Measurements from ENCODE around the gene CGNL1. TPM values are rescaled to one million over a fixed set of nuclear protein-coding genes. Genes with fewer than 3 reads are reported as not detected.
A peak's percentile ranks its signal among the peaks of the same experiment; 100 is the strongest.

The CGNL1 gene
- total and polyA plus RNA-seq, 5 experiments from 2014 or later: not detected

DNA sequence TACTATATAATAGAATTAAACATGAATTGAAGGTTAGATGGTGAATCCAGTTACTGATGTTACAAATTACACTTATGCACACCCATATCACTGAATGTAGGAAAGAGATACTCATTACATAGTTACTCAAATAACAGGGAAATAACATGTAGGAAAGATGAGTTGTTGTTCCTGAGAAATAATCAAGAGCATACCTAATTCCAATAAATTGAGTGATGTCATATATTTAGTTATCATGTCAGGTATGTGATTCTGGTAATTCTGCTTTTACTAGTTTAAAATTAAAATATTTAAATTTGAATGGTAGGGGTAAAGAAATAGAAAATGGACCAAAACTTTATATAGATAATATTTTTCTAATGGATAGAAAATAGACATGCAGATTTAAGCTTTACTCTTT lies 112.8 kb downstream of the CGNL1 start:
- Mint-ChIP-seq H3K4me1 (no peaks in the 10 kb centered on the region), H3K27ac (no peak overlapping the region), H3K27me3 (peaks cover 11 to 48% (median 16%) of the 10 kb centered on the region in 5 donors), H3K9me3 (no peaks in the 10 kb centered on the region), H3K36me3 (no peaks in the 10 kb centered on the region), H3K4me3 (no peak overlapping the region)
- ATAC-seq: no peak
- POLR2A ChIA-PET: no interaction called here
- no peak for DNase-seq

- no peaks in the 10 kb centered on the region for H3K36me3 Mint-ChIP-seq
- POLR2A ChIA-PET: no interaction called here
Observed at GRCh38 chr15:57493351-57493750, 117.0 kb downstream of the CGNL1 start.

GRCh38 chr15:57494581-57494980 lies 118.3 kb downstream of the CGNL1 start:
- peaks cover 3 to 22% (median 6%) of the 10 kb centered on the region in 5 donors for H3K27me3 Mint-ChIP-seq
- no peaks in the 10 kb centered on the region for H3K36me3 Mint-ChIP-seq
- ATAC-seq: no peak
- POLR2A ChIA-PET: no interaction called here
- no peak overlapping the region for H3K4me3 Mint-ChIP-seq
- DNase-seq: no peak
- H3K9me3 Mint-ChIP-seq: no peaks in the 10 kb centered on the region
- H3K27ac Mint-ChIP-seq: no peak overlapping the region
- peaks cover 0 to 8% (median under 1%) of the 10 kb centered on the region in 4 donors for H3K4me1 Mint-ChIP-seq

More at GRCh38 chr15:57493351-57493750, 117.0 kb downstream of the CGNL1 start:
- peaks cover 4 to 26% (median 8%) of the 10 kb centered on the region in 5 donors for H3K27me3 Mint-ChIP-seq
- no peak overlapping the region for H3K4me3 Mint-ChIP-seq
- ATAC-seq (no peak), DNase-seq (no peak)
- no peaks in the 10 kb centered on the region for H3K9me3 Mint-ChIP-seq
- H3K4me1 Mint-ChIP-seq: peaks cover 0 to 8% (median under 1%) of the 10 kb centered on the region in 4 donors
- H3K27ac Mint-ChIP-seq: no peak overlapping the region

GRCh38 chr15:57495041-57495440 lies 118.7 kb downstream of the CGNL1 start:
- POLR2A ChIA-PET: no interaction called here
- peaks cover 0 to 8% (median under 1%) of the 10 kb centered on the region in 4 donors for H3K4me1 Mint-ChIP-seq
- H3K36me3 Mint-ChIP-seq: no peaks in the 10 kb centered on the region
- H3K27me3 Mint-ChIP-seq: peaks cover 3 to 18% (median 4%) of the 10 kb centered on the region in 5 donors
- DNase-seq (no peak), ATAC-seq (no peak)
- no peaks in the 10 kb centered on the region for H3K9me3 Mint-ChIP-seq
- no peak overlapping the region for H3K4me3 Mint-ChIP-seq
- H3K27ac Mint-ChIP-seq: no peak overlapping the region

DNA sequence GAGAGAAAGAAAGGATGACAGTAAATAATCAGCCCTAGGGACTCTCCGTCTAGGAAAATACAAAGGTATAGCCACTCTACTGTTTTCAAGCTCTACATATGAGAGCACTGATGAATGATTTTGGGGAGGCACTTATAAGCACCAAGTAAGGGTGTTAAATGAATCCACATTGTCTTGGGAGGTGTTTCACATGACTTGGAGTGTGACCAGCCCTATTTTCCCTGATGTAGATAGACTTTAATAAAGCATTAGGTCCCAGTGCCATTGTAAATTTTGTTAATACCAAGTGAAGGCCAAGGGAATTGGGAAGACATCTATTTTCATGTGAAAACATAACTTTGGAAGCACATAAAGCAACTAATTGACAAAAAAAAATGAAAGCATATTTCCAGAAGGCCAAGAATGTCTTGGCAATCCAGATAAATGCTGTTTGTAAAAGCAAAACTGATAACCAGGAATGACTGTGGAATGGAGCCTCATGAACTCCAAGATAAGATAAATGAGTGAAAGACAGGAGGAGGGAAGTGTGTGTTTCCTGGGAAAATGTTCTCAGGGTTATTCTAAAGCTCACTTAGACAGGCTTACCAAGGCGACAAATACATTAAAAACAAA lies 119.4 kb downstream of the CGNL1 start:
- Mint-ChIP-seq H3K4me3 (no peak overlapping the region), H3K36me3 (no peaks in the 10 kb centered on the region), H3K9me3 (no peaks in the 10 kb centered on the region), H3K27ac (no peak overlapping the region), H3K4me1 (peaks cover 0 to 8% (median under 1%) of the 10 kb centered on the region in 4 donors), H3K27me3 (peaks cover 1 to 15% (median 4%) of the 10 kb centered on the region in 5 donors)
- DNase-seq (no peak), ATAC-seq (no peak)
- POLR2A ChIA-PET: no interaction called here

- Mint-ChIP-seq H3K27ac (no peak overlapping the region), H3K4me1 (peaks cover 0 to 8% (median under 1%) of the 10 kb centered on the region in 4 donors), H3K4me3 (no peak overlapping the region), H3K9me3 (no peaks in the 10 kb centered on the region), H3K27me3 (peaks cover 0 to 11% (median 4%) of the 10 kb centered on the region in 5 donors), H3K36me3 (no peaks in the 10 kb centered on the region)
- POLR2A ChIA-PET: no interaction called here
- DNase-seq (no peak), ATAC-seq (no peak)
Observed at GRCh38 chr15:57496594-57496945, 120.3 kb downstream of the CGNL1 start.

DNA sequence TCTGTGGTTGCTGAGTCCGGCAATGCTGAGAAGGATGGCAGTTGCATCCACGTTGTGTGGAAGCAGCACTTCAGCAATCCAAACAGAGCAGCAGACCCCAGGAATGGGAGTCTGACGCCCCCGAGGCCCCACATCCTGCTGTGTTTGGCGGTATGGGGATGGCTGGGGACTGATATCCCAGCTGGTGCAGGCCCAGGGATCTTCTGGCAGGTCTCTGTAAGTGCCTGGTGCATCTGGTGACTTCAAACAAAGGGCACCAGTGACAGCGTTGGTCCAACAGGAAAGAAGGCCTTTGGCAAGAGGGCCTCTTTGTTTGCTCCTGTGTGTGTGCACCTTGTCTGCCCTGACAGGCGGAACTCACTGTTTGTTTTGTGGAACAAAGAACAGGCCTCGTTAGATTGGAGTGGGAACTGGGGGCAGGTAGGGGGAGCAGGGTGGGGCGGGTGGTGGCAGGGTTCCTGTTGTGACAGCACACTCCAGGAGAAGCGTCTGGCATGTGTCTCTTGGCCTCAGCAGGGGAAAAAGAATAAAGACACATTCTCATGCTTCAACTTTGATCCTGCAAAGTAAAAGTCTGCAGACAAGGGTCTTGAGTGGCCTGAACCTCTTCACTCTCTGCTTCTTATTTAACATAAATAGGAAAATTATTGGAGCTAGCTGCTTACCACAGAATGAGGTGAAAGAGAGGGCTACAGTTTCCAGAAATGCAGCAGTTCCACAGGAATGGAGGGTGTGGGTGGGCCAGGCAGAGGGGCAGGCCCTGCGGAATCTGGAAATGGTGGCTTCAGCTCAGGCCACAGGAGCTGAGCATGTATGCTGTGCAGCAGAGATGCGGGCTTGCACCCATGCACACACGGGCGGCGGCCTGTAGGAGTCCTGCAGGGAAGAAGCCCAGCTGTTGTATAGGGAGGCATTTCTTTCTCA lies 120.9 kb downstream of the CGNL1 start:
- H3K27me3 Mint-ChIP-seq: peaks cover 0 to 10% (median 4%) of the 10 kb centered on the region in 5 donors
- no peak for DNase-seq
- no peak overlapping the region for H3K27ac Mint-ChIP-seq
- no peak overlapping the region for H3K4me3 Mint-ChIP-seq
- POLR2A ChIA-PET: no interaction called here
- peaks cover 0 to 8% (median under 1%) of the 10 kb centered on the region in 4 donors for H3K4me1 Mint-ChIP-seq
- no peak for ATAC-seq
- no peaks in the 10 kb centered on the region for H3K9me3 Mint-ChIP-seq
- no peaks in the 10 kb centered on the region for H3K36me3 Mint-ChIP-seq

DNA sequence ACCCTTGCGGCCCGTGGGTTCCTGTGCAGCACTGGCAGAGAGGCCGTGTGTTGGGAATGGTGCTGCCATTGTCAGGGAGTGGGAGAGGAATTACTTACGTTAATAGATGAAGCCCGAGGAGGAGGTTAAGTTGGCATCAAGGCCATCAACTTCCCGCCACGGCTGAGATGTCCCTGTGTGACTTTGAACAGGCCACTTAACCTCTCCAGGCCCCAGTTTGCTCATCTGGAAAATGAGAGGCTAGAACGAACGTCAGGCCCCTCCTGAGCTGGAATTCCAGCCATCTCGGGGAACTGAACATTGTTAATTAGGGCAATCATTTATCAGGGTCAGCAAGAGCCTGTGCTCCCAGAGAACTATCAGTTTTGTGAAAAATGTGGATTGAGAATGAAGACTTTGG lies 124.0 kb downstream of the CGNL1 start:
- ATAC-seq (no peak), DNase-seq (no peak)
- Mint-ChIP-seq H3K27ac (no peak overlapping the region), H3K27me3 (peaks cover 0 to 13% (median 4%) of the 10 kb centered on the region in 5 donors), H3K36me3 (no peaks in the 10 kb centered on the region), H3K9me3 (no peaks in the 10 kb centered on the region), H3K4me3 (no peak overlapping the region), H3K4me1 (peaks cover 0 to 2% (median under 1%) of the 10 kb centered on the region in 4 donors)
- POLR2A ChIA-PET: no interaction called here

GRCh38 chr15:57500979-57501576 lies 124.8 kb downstream of the CGNL1 start:
- Mint-ChIP-seq H3K36me3 (no peaks in the 10 kb centered on the region), H3K27me3 (peaks cover 0 to 13% (median 4%) of the 10 kb centered on the region in 5 donors), H3K4me1 (no peaks in the 10 kb centered on the region), H3K9me3 (no peaks in the 10 kb centered on the region), H3K27ac (peak overlapping the region in 1 of 10 donors; percentile 18), H3K4me3 (no peak overlapping the region)
- ATAC-seq (no peak), DNase-seq (no peak)
- POLR2A ChIA-PET: no interaction called here

DNA sequence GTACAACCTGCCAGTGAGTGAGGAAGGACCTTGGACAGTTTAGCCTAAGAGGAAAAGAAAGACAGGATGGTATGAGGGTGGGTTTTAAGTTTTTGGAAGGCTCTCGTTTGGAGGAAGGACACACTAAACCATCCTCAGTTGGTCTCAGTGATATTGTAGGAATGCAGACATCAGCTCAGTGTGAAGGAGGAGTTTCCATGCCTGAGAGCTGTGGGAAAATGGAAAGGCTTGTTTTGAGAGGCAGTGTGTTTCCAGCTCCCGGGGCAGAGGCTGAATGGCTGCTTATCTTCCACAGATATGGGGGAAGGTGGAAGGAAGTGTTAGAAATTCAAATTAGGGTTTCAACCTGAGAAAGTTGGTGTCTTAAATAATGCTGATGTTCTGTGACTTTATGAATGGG lies 125.8 kb downstream of the CGNL1 start:
- Mint-ChIP-seq H3K27me3 (peaks cover 0 to 13% (median 3%) of the 10 kb centered on the region in 5 donors), H3K36me3 (no peaks in the 10 kb centered on the region), H3K4me1 (no peaks in the 10 kb centered on the region), H3K27ac (no peak overlapping the region), H3K9me3 (no peaks in the 10 kb centered on the region), H3K4me3 (no peak overlapping the region)
- POLR2A ChIA-PET: no interaction called here
- ATAC-seq (no peak), DNase-seq (no peak)

- POLR2A ChIA-PET: no interaction called here
- Mint-ChIP-seq H3K27ac (no peak overlapping the region), H3K4me1 (no peaks in the 10 kb centered on the region), H3K27me3 (peaks cover 0 to 13% (median 3%) of the 10 kb centered on the region in 5 donors), H3K4me3 (no peak overlapping the region), H3K36me3 (no peaks in the 10 kb centered on the region), H3K9me3 (no peaks in the 10 kb centered on the region)
- ATAC-seq: no peak
- DNase-seq: no peak
Observed at GRCh38 chr15:57503051-57503702, 126.9 kb downstream of the CGNL1 start.

- Mint-ChIP-seq H3K36me3 (no peaks in the 10 kb centered on the region), H3K9me3 (no peaks in the 10 kb centered on the region), H3K27me3 (peaks cover 0 to 9% (median 3%) of the 10 kb centered on the region in 5 donors), H3K4me3 (no peak overlapping the region), H3K4me1 (peaks cover 0 to 3% (median 0%) of the 10 kb centered on the region in 4 donors), H3K27ac (no peak overlapping the region)
- POLR2A ChIA-PET: no interaction called here
- ATAC-seq (no peak), DNase-seq (no peak)
Observed at GRCh38 chr15:57503911-57504598, 127.8 kb downstream of the CGNL1 start.

Data from naive thymus-derived CD8-positive, alpha-beta T cell (primary cell).